Measurements from ENCODE around the gene GAB2.

Gene GAB2

DNA sequence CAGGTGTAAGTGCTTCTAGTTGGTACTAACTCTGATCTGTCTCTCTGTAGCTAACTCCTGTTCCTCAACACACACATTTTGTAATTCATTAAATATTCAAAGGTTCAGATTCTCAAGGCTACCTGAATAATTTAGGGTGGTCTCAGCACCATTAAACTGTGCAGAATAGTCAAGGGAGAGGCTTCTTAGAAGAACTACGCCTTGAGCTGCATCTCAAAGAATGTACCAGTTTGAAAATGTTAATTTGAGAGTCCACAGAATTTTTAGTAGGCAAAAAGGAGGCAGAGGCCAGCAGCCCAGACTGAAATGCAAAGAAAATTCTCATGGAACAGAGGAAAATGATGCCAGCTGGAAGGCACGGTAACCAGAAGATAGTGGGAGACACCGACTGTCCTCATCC, 72.2 kb downstream of the GAB2 start:
- no peak overlapping the region for H3K9ac ChIP-seq (ENCODE audit: insufficient read length)
- H3K4me3 ChIP-seq = no peak overlapping the region
- no peak for DNase-seq (ENCODE audit: low read depth, low spot score)
- no peak overlapping the region for H3K27ac ChIP-seq
- no peaks in the 10 kb centered on the region for H3K9me3 ChIP-seq (ENCODE audit: low read depth, low read length)
- no peak for TF ChIP-seq POLR2AphosphoS5 (IDR thresholded peaks at IDR 0.05; ENCODE audit: borderline replicate concordance, low read depth, low read length)
- no peak for TF ChIP-seq FOXP2 (optimal IDR thresholded peaks at IDR 0.05; ENCODE audit: control extremely low read depth, extremely low read length, insufficient read depth)
- no peak for TF ChIP-seq EZH2 (IDR thresholded peaks at IDR 0.05)
- no peaks in the 10 kb centered on the region for H3K36me3 ChIP-seq (ENCODE audit: insufficient read depth, low read length)

DNA sequence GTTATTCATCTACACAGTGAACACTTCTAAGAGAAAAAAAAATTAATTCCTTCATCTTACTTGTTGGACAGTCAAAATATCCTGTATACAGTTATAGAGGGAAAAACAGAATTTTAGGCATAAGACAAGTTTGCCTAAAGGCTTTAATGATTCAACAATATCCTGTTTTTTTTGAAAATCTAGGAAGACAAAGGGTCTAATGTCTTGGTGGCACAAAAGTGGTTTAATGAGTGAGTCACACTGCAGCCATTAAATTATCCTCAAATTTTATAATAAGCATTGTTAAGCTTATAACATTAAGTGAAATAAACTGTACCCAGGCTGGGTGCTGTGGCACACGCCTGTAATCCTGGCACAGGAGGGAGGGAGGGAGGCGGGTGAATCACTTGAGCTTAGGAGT, 72.9 kb downstream of the GAB2 start:
- H3K9me3 ChIP-seq (ENCODE audit: low read depth, low read length) = no peaks in the 10 kb centered on the region
- no peaks in the 10 kb centered on the region for H3K36me3 ChIP-seq (ENCODE audit: insufficient read depth, low read length)
- no peak overlapping the region for H3K9ac ChIP-seq (ENCODE audit: insufficient read length)
- no peak overlapping the region for H3K27ac ChIP-seq
- DNase-seq (ENCODE audit: low read depth, low spot score) = no peak
- TF ChIP-seq EZH2 (IDR thresholded peaks at IDR 0.05) = no peak
- TF ChIP-seq POLR2AphosphoS5 (IDR thresholded peaks at IDR 0.05; ENCODE audit: borderline replicate concordance, low read depth, low read length) = no peak
- TF ChIP-seq FOXP2 (optimal IDR thresholded peaks at IDR 0.05; ENCODE audit: control extremely low read depth, extremely low read length, insufficient read depth) = no peak
- H3K4me3 ChIP-seq = no peak overlapping the region

GRCh38 chr11:78344094-78344493, 73.5 kb downstream of the GAB2 start:
- no peaks in the 10 kb centered on the region for H3K36me3 ChIP-seq (ENCODE audit: insufficient read depth, low read length)
- TF ChIP-seq EZH2 (IDR thresholded peaks at IDR 0.05) (no peak), FOXP2 (optimal IDR thresholded peaks at IDR 0.05; ENCODE audit: control extremely low read depth, extremely low read length, insufficient read depth) (no peak), POLR2AphosphoS5 (IDR thresholded peaks at IDR 0.05; ENCODE audit: borderline replicate concordance, low read depth, low read length) (no peak)
- H3K9ac ChIP-seq (ENCODE audit: insufficient read length) = no peak overlapping the region
- H3K9me3 ChIP-seq (ENCODE audit: low read depth, low read length) = no peaks in the 10 kb centered on the region
- no peak overlapping the region for H3K27ac ChIP-seq
- DNase-seq (ENCODE audit: low read depth, low spot score) = no peak
- no peak overlapping the region for H3K4me3 ChIP-seq

- Histone ChIP-seq H3K4me3 (no peak overlapping the region), H3K36me3 (ENCODE audit: insufficient read depth, low read length) (no peaks in the 10 kb centered on the region), H3K9ac (ENCODE audit: insufficient read length) (no peak overlapping the region), H3K27ac (no peak overlapping the region), H3K9me3 (ENCODE audit: low read depth, low read length) (no peaks in the 10 kb centered on the region)
- DNase-seq (ENCODE audit: low read depth, low spot score) = no peak
- TF ChIP-seq FOXP2 (optimal IDR thresholded peaks at IDR 0.05; ENCODE audit: control extremely low read depth, extremely low read length, insufficient read depth) = no peak
- TF ChIP-seq POLR2AphosphoS5 (IDR thresholded peaks at IDR 0.05; ENCODE audit: borderline replicate concordance, low read depth, low read length) = no peak
- TF ChIP-seq EZH2 (IDR thresholded peaks at IDR 0.05) = no peak
Measured at GRCh38 chr11:78343303-78343702, 74.3 kb downstream of the GAB2 start.

GRCh38 chr11:78341841-78342240, 75.8 kb downstream of the GAB2 start:
- TF ChIP-seq EZH2 (IDR thresholded peaks at IDR 0.05) = no peak
- no peak for TF ChIP-seq FOXP2 (optimal IDR thresholded peaks at IDR 0.05; ENCODE audit: control extremely low read depth, extremely low read length, insufficient read depth)
- TF ChIP-seq POLR2AphosphoS5 (IDR thresholded peaks at IDR 0.05; ENCODE audit: borderline replicate concordance, low read depth, low read length) = no peak
- DNase-seq (ENCODE audit: low read depth, low spot score) = no peak
- Histone ChIP-seq H3K36me3 (ENCODE audit: insufficient read depth, low read length) (no peaks in the 10 kb centered on the region), H3K4me3 (no peak overlapping the region), H3K9ac (ENCODE audit: insufficient read length) (no peak overlapping the region), H3K27ac (no peak overlapping the region), H3K9me3 (ENCODE audit: low read depth, low read length) (no peaks in the 10 kb centered on the region)

- no peak for DNase-seq (ENCODE audit: low read depth, low spot score)
- TF ChIP-seq FOXP2 (optimal IDR thresholded peaks at IDR 0.05; ENCODE audit: control extremely low read depth, extremely low read length, insufficient read depth) (no peak), EZH2 (IDR thresholded peaks at IDR 0.05) (no peak), POLR2AphosphoS5 (IDR thresholded peaks at IDR 0.05; ENCODE audit: borderline replicate concordance, low read depth, low read length) (no peak)
- H3K4me3 ChIP-seq = no peak overlapping the region
- H3K36me3 ChIP-seq (ENCODE audit: insufficient read depth, low read length) = no peaks in the 10 kb centered on the region
- no peak overlapping the region for H3K9ac ChIP-seq (ENCODE audit: insufficient read length)
- H3K27ac ChIP-seq = no peak overlapping the region
- H3K9me3 ChIP-seq (ENCODE audit: low read depth, low read length) = no peaks in the 10 kb centered on the region
Measured at GRCh38 chr11:78340530-78340929, 77.1 kb downstream of the GAB2 start.

GRCh38 chr11:78339945-78340344, 77.7 kb downstream of the GAB2 start:
- Histone ChIP-seq H3K9me3 (ENCODE audit: low read depth, low read length) (no peaks in the 10 kb centered on the region), H3K27ac (no peak overlapping the region), H3K36me3 (ENCODE audit: insufficient read depth, low read length) (no peaks in the 10 kb centered on the region), H3K9ac (ENCODE audit: insufficient read length) (no peak overlapping the region), H3K4me3 (no peak overlapping the region)
- DNase-seq (ENCODE audit: low read depth, low spot score) = no peak
- TF ChIP-seq POLR2AphosphoS5 (IDR thresholded peaks at IDR 0.05; ENCODE audit: borderline replicate concordance, low read depth, low read length) (no peak), EZH2 (IDR thresholded peaks at IDR 0.05) (no peak), FOXP2 (optimal IDR thresholded peaks at IDR 0.05; ENCODE audit: control extremely low read depth, extremely low read length, insufficient read depth) (no peak)

DNA sequence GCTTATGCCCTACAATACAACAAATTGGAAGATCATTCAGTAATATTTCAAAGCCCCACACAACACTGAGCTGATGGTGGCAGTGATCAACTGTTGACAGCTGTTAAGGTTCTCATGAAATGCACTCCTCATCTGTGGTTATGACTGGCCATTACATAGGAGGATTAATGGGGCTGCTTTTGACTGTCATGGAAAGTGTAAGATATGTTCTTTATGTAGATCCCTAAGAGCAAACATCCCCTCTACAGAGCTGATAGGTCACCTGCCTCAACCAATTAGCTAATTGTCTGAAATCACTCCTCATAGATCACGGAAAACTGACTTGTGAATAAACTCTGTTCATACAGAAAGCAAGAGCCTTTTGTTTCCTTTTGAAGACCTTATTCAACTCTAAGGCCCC, 78.1 kb downstream of the GAB2 start:
- TF ChIP-seq EZH2 (IDR thresholded peaks at IDR 0.05) (no peak), POLR2AphosphoS5 (IDR thresholded peaks at IDR 0.05; ENCODE audit: borderline replicate concordance, low read depth, low read length) (no peak), FOXP2 (optimal IDR thresholded peaks at IDR 0.05; ENCODE audit: control extremely low read depth, extremely low read length, insufficient read depth) (no peak)
- Histone ChIP-seq H3K27ac (no peak overlapping the region), H3K9me3 (ENCODE audit: low read depth, low read length) (no peaks in the 10 kb centered on the region), H3K9ac (ENCODE audit: insufficient read length) (no peak overlapping the region), H3K36me3 (ENCODE audit: insufficient read depth, low read length) (no peaks in the 10 kb centered on the region), H3K4me3 (no peak overlapping the region)
- no peak for DNase-seq (ENCODE audit: low read depth, low spot score)

- no peak for DNase-seq (ENCODE audit: low read depth, low spot score)
- no peaks in the 10 kb centered on the region for H3K9me3 ChIP-seq (ENCODE audit: low read depth, low read length)
- no peak overlapping the region for H3K27ac ChIP-seq
- no peaks in the 10 kb centered on the region for H3K36me3 ChIP-seq (ENCODE audit: insufficient read depth, low read length)
- H3K4me3 ChIP-seq = no peak overlapping the region
- TF ChIP-seq FOXP2 (optimal IDR thresholded peaks at IDR 0.05; ENCODE audit: control extremely low read depth, extremely low read length, insufficient read depth) (no peak), EZH2 (IDR thresholded peaks at IDR 0.05) (no peak), POLR2AphosphoS5 (IDR thresholded peaks at IDR 0.05; ENCODE audit: borderline replicate concordance, low read depth, low read length) (no peak)
- H3K9ac ChIP-seq (ENCODE audit: insufficient read length) = no peak overlapping the region
Measured at GRCh38 chr11:78338702-78339101, 78.9 kb downstream of the GAB2 start.

Data from SK-N-MC (cell line).